Neural cell (in vitro differentiated cells): ENCODE measurements around the gene MRPL30. TPM values are rescaled to one million over a fixed set of nuclear protein-coding genes. Genes with fewer than 3 reads are reported as not detected.

Source experiments
- H2AFZ ChIP-seq: fragments of 200-600, 300-800 bp; sonication (generic), shearing (Covaris generic); 2 replicates; pipeline ENCODE4 v1.6.0; 2014; ENCODE audit warnings: low read depth, mild to moderate bottlenecking, antibody characterized with exemption, low read length, moderate library complexity
- H3F3A ChIP-seq: fragments of 200-600 bp; shearing (Covaris generic); 2 replicates; pipeline ENCODE4 v1.6.1; 2016; ENCODE audit warnings: mild to moderate bottlenecking, moderate library complexity, mixed read lengths, antibody characterized with exemption, low read length; ENCODE audit not compliant: insufficient read depth, poor library complexity, severe bottlenecking
- H3K27ac ChIP-seq: fragments of 200-600, 300-800 bp; sonication (generic), shearing (Covaris generic); 2 replicates; pipeline ENCODE4 v1.5.1; 2014; ENCODE audit warnings: mild to moderate bottlenecking, low read length, moderate library complexity
- H3K27me3 ChIP-seq: fragments of 300-800, 200-600 bp; sonication (generic), shearing (Covaris generic); 2 replicates; pipeline ENCODE4 v1.6.0; 2014; ENCODE audit warnings: mild to moderate bottlenecking, low read depth, low read length, moderate library complexity; ENCODE audit not compliant: insufficient read depth
- H3K36me3 ChIP-seq: fragments of 300-800, 200-600 bp; sonication (generic), shearing (Covaris generic); 2 replicates; pipeline ENCODE4 v1.5.1; 2014; ENCODE audit warnings: mild to moderate bottlenecking, antibody characterized with exemption, low read length, moderate library complexity; ENCODE audit not compliant: insufficient read depth
- H3K4me2 ChIP-seq: fragments of 300-800, 200-600 bp; sonication (generic), shearing (Covaris generic); 2 replicates; pipeline ENCODE4 v1.6.0; 2014; ENCODE audit warnings: mild to moderate bottlenecking, low read length
- H3K4me3 ChIP-seq: fragments of 300-800, 200-600 bp; sonication (generic), shearing (Covaris generic); 2 replicates; pipeline ENCODE4 v1.5.1; 2014; ENCODE audit warnings: mild to moderate bottlenecking, low read length, moderate library complexity
- H3K79me2 ChIP-seq: fragments of 200-600 bp; shearing (Covaris generic); replicated peaks from 2 replicates; pipeline ENCODE4 v1.6.0; 2014; ENCODE audit warnings: mild to moderate bottlenecking, low read length, moderate library complexity; ENCODE audit not compliant: insufficient read depth
- H3K9ac ChIP-seq: fragments of 300-800, 200-600 bp; sonication (generic), shearing (Covaris generic); 2 replicates; pipeline ENCODE4 v1.6.1; 2016; ENCODE audit warnings: mild to moderate bottlenecking, low read length, mixed read lengths
- H3K9me2 ChIP-seq: fragments of 200-600 bp; shearing (Covaris generic); 2 replicates; pipeline ENCODE4 v1.6.1; 2016; ENCODE audit warnings: mild to moderate bottlenecking, low read length, mixed read lengths; ENCODE audit not compliant: insufficient read depth
- H3K9me3 ChIP-seq: fragments of 200-600, 300-800 bp; sonication (generic), shearing (Covaris generic); 2 replicates; pipeline ENCODE4 v1.6.1; 2016; ENCODE audit warnings: mild to moderate bottlenecking, mixed run types, low read length, moderate library complexity, mixed read lengths
- H4K20me1 ChIP-seq: fragments of 200-600 bp; shearing (Covaris generic); 2 replicates; pipeline ENCODE4 v1.6.1; 2016; ENCODE audit warnings: mild to moderate bottlenecking, mixed run types; ENCODE audit not compliant: insufficient read depth
- CTCF ChIP-seq: fragments of 450-650 bp; IDR thresholded peaks from 2 replicates; pipeline ENCODE4 v1.5.1; 2014; ENCODE audit warnings: antibody characterized with exemption, mild to moderate bottlenecking, moderate library complexity; ENCODE audit not compliant: poor library complexity, severe bottlenecking
- EP300 ChIP-seq: fragments of 450-650 bp; conservative IDR thresholded peaks from 2 replicates; pipeline ENCODE4 v1.6.1; 2014; ENCODE audit warnings: antibody characterized with exemption, mild to moderate bottlenecking, moderate library complexity; ENCODE audit not compliant: poor library complexity, severe bottlenecking
- EZH2 ChIP-seq: fragments of 200-600, 300-800 bp; shearing (Covaris generic), sonication (generic); IDR thresholded peaks from 2 replicates; pipeline ENCODE4 v1.6.1; 2014; ENCODE audit warnings: antibody characterized with exemption, low read length, borderline replicate concordance, mild to moderate bottlenecking; ENCODE audit not compliant: insufficient read depth, poor library complexity, severe bottlenecking
- MXI1 ChIP-seq: fragments of 450-650 bp; conservative IDR thresholded peaks from 2 replicates; pipeline ENCODE4 v1.6.1; 2014; ENCODE audit warnings: antibody characterized with exemption, mild to moderate bottlenecking; ENCODE audit not compliant: poor library complexity, severe bottlenecking
- POLR2AphosphoS5 ChIP-seq: IDR thresholded peaks from 2 replicates; pipeline ENCODE4 v1.6.1; 2012
- RAD21 ChIP-seq: fragments of 450-650 bp; conservative IDR thresholded peaks from 2 replicates; pipeline ENCODE4 v1.6.1; 2014; ENCODE audit warnings: antibody characterized with exemption, mild to moderate bottlenecking, moderate library complexity
- REST ChIP-seq: IDR thresholded peaks from 2 replicates; pipeline ENCODE4 v1.6.1; 2012; ENCODE audit warnings: borderline replicate concordance
- SMC3 ChIP-seq: fragments of 450-650 bp; conservative IDR thresholded peaks from 2 replicates; pipeline ENCODE4 v1.6.1; 2014; ENCODE audit warnings: antibody characterized with exemption, mild to moderate bottlenecking, moderate library complexity; ENCODE audit not compliant: poor library complexity
- TAF1 ChIP-seq: IDR thresholded peaks from 2 replicates; pipeline ENCODE4 v1.6.1; 2012; ENCODE audit warnings: low read depth
- polyA plus RNA-seq: library from polyadenylated mRNA; depleted of rRNA; stranded (reverse); fragments of >200 nt; gene quantifications from 2 replicates; pipeline ENCODE4 v1.2.3, GENCODE V29; 2014

The MRPL30 gene
- polyA plus RNA-seq, 1 donor from 2014 or later, result 43.1 TPM

DNA sequence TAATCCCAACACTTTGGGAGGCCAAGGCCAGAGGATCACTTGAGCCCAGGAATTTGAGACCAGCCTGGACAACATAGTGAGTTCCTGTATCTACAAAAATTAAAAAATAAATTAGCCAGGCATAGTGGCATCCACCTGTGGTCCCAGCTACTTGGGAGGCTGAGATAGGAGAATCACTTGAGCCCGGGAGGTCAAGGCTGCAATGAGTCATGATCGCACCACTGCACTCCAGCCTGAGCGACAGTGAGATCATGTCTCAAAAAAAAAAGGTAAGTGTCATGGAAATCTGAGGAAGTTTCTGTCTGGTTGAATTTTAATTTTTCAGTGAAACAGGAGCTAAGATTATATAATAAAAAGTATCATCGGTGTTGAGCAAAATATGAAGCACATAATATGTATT is 42.0 kb upstream of the MRPL30 start:
- Histone ChIP-seq H3K9me3 (no peaks in the 10 kb centered on the region), H4K20me1 (no peaks in the 10 kb centered on the region), H3K27me3 (peaks cover 9% of the 10 kb centered on the region), H3K4me3 (no peak overlapping the region), H3K4me2 (no peak overlapping the region), H3K36me3 (no peaks in the 10 kb centered on the region), H3K9ac (no peak overlapping the region), H3K9me2 (no peaks in the 10 kb centered on the region), H3K79me2 (no peaks in the 10 kb centered on the region), H2AFZ (no peak overlapping the region), H3F3A (no peaks in the 10 kb centered on the region), H3K27ac (no peak overlapping the region)
- TF ChIP-seq POLR2AphosphoS5, result no peak
- no peak for TF ChIP-seq RAD21
- no peak for TF ChIP-seq MXI1
- no peak for TF ChIP-seq EZH2
- no peak for TF ChIP-seq CTCF
- TF ChIP-seq EP300, result no peak
- no peak for TF ChIP-seq REST
- no peak for TF ChIP-seq SMC3
- TF ChIP-seq TAF1, result no peak

- no peaks in the 10 kb centered on the region for H3K79me2 ChIP-seq
- peak overlapping the region; percentile 84 for H3K27ac ChIP-seq
- H3F3A ChIP-seq, result no peaks in the 10 kb centered on the region
- H3K9me2 ChIP-seq, result no peaks in the 10 kb centered on the region
- H3K36me3 ChIP-seq, result no peaks in the 10 kb centered on the region
- peak overlapping the region; percentile 87 for H3K4me2 ChIP-seq
- peak overlapping the region; percentile 63 for H2AFZ ChIP-seq
- no peaks in the 10 kb centered on the region for H4K20me1 ChIP-seq
- peak overlapping the region; percentile 82 for H3K9ac ChIP-seq
- H3K9me3 ChIP-seq, result no peaks in the 10 kb centered on the region
- peak overlapping the region; percentile 80 for H3K4me3 ChIP-seq
- TF ChIP-seq TAF1 (no peak), EP300 (no peak), RAD21 (no peak), MXI1 (no peak), EZH2 (no peak), CTCF (no peak), SMC3 (no peak), REST (no peak), POLR2AphosphoS5 (no peak)
- peaks cover 9% of the 10 kb centered on the region for H3K27me3 ChIP-seq
Observed at GRCh38 chr2:99140056-99140859, 40.7 kb upstream of the MRPL30 start.
